ENCODE data around the gene GNS.

- no peak for TF ChIP-seq POLR2A (IDR thresholded peaks at IDR 0.05; ENCODE audit: low read depth, low read length)
- no peak for TF ChIP-seq POLR2AphosphoS5 (IDR thresholded peaks at IDR 0.05; ENCODE audit: low read depth, low read length)
- no peak for TF ChIP-seq TAF1 (IDR thresholded peaks at IDR 0.05; ENCODE audit: borderline replicate concordance, low read depth, low read length)
Measured at GRCh38 chr12:64701283-64701682, 57.9 kb downstream of the GNS start.

All from GM12892 (cell line).